ENCODE data around the gene LRCH4.

LRCH4 gene

DNA sequence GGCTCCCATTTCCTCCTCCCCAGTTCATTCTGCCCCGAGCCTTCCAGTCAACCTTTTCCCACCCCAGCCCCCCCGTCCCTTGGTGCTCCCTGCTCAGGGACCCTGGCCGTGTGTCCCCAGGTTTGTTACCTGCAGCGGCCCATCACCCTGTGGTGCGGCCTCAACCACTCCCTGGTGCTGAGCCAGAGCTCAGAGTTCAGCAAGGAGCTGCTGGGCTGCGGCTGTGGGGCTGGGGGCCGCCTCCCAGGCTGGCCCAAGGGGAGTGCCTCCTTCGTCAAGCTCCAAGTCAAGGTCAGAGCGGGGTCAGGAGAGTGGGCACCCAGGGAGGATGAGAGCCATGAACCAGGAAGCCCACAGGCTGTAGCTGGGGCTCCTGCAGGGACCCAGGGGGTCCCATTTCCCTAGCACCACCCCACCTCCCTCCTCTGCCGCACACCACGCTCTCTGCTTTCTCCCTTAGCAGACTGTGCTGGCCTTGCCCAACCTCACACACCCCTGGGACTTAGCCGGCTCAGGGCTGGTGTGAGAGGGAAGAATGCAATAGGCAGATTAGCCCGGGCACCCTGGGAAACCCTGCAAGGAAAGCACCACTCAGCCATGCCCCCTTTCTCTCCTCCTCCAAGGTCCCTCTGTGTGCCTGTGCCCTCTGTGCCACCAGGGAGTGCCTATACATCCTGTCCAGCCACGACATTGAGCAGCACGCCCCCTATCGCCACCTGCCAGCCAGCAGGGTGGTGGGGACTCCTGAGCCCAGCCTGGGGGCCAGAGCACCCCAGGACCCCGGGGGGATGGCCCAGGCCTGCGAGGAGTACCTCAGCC, 14.2 kb upstream of the LRCH4 start:
- TF ChIP-seq CTCF (conservative IDR thresholded peaks at IDR 0.05; ENCODE audit: low read depth, low read length): no peak
- DNase-seq (ENCODE audit: low read depth): no peak
- H3K4me3 ChIP-seq (ENCODE audit: low read depth, low read length): no peak overlapping the region

DNA sequence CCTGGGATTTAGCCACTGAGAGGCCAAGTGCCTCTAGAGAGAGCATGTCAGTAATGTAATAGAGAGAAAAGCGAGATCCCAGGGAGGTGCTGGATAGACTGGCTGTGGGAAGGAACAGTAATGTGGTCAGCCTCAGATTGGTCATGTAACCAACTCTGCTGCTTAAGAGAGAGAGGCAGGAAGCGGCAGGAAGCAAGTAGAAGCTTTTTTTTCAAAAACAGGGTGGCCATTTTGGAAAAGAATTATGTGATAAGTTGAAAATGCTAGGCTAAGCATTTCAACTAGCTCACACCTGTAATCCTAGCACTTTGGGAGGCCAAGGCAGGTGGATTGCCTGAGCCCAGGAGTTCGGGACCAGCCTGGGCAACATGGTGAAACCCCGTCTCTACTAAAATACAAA, 12.5 kb upstream of the LRCH4 start:
- no peak for TF ChIP-seq CTCF (conservative IDR thresholded peaks at IDR 0.05; ENCODE audit: low read depth, low read length)
- no peak overlapping the region for H3K4me3 ChIP-seq (ENCODE audit: low read depth, low read length)
- no peak for DNase-seq (ENCODE audit: low read depth)

GRCh38 chr7:100595188-100595587, 9.3 kb upstream of the LRCH4 start:
- no peak overlapping the region for H3K4me3 ChIP-seq (ENCODE audit: low read depth, low read length)
- no peak for DNase-seq (ENCODE audit: low read depth)
- TF ChIP-seq CTCF (conservative IDR thresholded peaks at IDR 0.05; ENCODE audit: low read depth, low read length): no peak

- no peak for TF ChIP-seq CTCF (conservative IDR thresholded peaks at IDR 0.05; ENCODE audit: low read depth, low read length)
- DNase-seq (ENCODE audit: low read depth): no peak
- H3K4me3 ChIP-seq (ENCODE audit: low read depth, low read length): no peak overlapping the region
Measured at GRCh38 chr7:100591596-100591995, 5.7 kb upstream of the LRCH4 start.

DNA sequence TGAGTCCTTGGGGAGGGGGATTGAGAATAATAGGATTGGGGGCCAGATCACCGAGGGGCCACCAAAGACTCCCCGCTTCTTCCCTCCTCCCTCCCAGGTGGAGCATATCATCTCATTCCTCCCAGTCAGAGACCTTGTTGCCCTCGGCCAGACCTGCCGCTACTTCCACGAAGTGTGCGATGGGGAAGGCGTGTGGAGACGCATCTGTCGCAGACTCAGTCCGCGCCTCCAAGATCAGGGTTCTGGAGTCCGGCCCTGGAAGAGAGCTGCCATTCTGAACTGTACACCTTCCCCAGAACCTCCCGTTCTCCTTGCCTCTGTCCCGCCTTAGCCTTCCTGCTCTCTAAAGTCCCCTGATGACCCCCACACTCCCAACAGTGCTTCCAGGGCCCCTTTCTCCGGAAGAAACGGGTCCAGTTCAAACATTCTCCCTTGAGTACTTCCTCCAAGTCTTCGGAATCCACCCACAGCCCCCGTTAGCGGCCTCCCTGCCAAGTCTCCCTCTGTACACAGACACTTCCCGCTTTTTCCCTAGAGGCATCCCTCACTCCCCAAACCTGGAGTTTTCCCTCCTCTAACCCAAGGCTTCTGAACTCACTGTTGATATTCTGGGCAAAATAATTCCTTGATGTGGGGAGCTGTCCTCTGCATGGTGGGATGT, 4.3 kb upstream of the LRCH4 start:
- no peak for TF ChIP-seq CTCF (conservative IDR thresholded peaks at IDR 0.05; ENCODE audit: low read depth, low read length)
- no peak for DNase-seq (ENCODE audit: low read depth)
- H3K4me3 ChIP-seq (ENCODE audit: low read depth, low read length): no peak overlapping the region

DNA sequence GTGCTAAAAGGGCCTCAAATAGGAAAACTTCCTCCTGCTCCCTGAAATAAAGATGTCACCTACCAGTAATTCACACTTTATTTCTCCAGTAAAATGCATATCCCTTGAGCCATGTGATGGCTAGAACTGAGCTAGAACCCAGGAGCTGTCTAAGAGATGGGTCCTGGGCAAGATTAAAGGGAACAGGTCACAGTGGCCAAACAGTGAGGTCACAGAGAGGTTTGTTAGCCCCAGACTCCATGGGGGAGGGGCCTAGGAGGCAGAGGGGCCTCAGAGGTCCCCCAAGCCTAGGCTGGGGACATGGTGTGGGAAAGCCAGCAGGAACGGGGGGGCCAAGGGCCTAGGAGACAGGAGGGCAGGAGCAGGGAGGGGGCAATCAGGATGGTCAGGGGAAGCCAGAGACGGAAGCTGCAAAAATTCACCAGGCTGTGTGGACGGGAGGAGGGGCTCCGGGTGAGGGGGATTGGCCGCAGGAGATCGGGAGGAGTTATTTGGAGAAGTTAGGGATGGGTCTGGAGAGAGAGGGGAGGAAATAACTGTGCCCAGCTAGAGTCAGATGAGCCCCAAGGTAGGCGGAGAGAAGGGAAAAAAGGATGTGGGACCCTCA, 3.5 kb upstream of the LRCH4 start:
- TF ChIP-seq CTCF (conservative IDR thresholded peaks at IDR 0.05; ENCODE audit: low read depth, low read length): no peak
- DNase-seq (ENCODE audit: low read depth): no peak

More for the DNA sequence above, 3.5 kb upstream of the LRCH4 start:
- no peak overlapping the region for H3K4me3 ChIP-seq (ENCODE audit: low read depth, low read length)

All from choroid plexus epithelial cell (primary cell).